Measurements from ENCODE around the gene HOXC9. TPM values are rescaled to one million over a fixed set of nuclear protein-coding genes. Genes with fewer than 3 reads are reported as not detected.

The HOXC9 gene
- total RNA-seq, 1 experiment from 2014 or later, result not detected

- Histone ChIP-seq H2BK12ac (ENCODE audit: insufficient read length, low read depth, low read length) (no peak overlapping the region), H4K91ac (ENCODE audit: insufficient read length, low read depth, low read length) (no peak overlapping the region), H3K23ac (ENCODE audit: insufficient read length, low read depth, low read length) (no peak overlapping the region), H2AFZ (ENCODE audit: low read length) (no peak overlapping the region), H3T11ph (ENCODE audit: low read length) (no peak overlapping the region), H3K27ac (ENCODE audit: insufficient read length, low read depth, low read length) (no peak overlapping the region), H3K18ac (ENCODE audit: insufficient read length, low read depth, low read length) (no peak overlapping the region), H2BK20ac (ENCODE audit: low read depth, low read length, poor library complexity, severe bottlenecking) (no peak overlapping the region), H2BK15ac (ENCODE audit: low read depth, low read length) (no peak overlapping the region), H3K14ac (ENCODE audit: insufficient read depth, low read length) (no peak overlapping the region), H2BK120ac (ENCODE audit: low read depth, low read length, poor library complexity, severe bottlenecking) (no peak overlapping the region), H3K4me2 (ENCODE audit: insufficient read depth, insufficient read length, low read length) (no peak overlapping the region), H2AK5ac (ENCODE audit: insufficient read length, low read length) (no peak overlapping the region), H3K4ac (ENCODE audit: low read depth, low read length) (no peak overlapping the region), H3K56ac (ENCODE audit: insufficient read length, low read depth, low read length) (no peak overlapping the region), H3K9ac (ENCODE audit: extremely low read depth, insufficient read length, low read length) (no peak overlapping the region), H4K5ac (ENCODE audit: insufficient read length, low read depth, low read length) (no peak overlapping the region), H3K79me1 (ENCODE audit: insufficient read depth, low read depth, low read length, poor library complexity, severe bottlenecking) (no peaks in the 10 kb centered on the region), H4K8ac (replicated peaks; ENCODE audit: insufficient read length, low read depth, low read length) (no peak overlapping the region), H3K23me2 (ENCODE audit: insufficient read length, low read depth, low read length, poor library complexity, severe bottlenecking) (no peaks in the 10 kb centered on the region), H3K4me1 (ENCODE audit: insufficient read depth, low read length) (no peaks in the 10 kb centered on the region), H2BK5ac (ENCODE audit: insufficient read length, low read length) (no peak overlapping the region), H3K79me2 (ENCODE audit: insufficient read depth, low read length) (no peaks in the 10 kb centered on the region), H3K9me3 (ENCODE audit: control insufficient read depth, low read depth, low read length) (no peaks in the 10 kb centered on the region), H3K27me3 (ENCODE audit: insufficient read depth, low read length) (peaks cover 97% of the 10 kb centered on the region), H4K20me1 (ENCODE audit: control insufficient read depth, insufficient read depth, insufficient read length) (no peaks in the 10 kb centered on the region)
- Mint-ChIP-seq H3K27ac (no peak overlapping the region), H3K4me3 (peak overlapping the region in 1 of 2 experiments; percentile 56; a peak in 2 of 5 replicates), H3K9me3 (peaks cover 2 to 9% of the 10 kb centered on the region in 2 experiments; a peak in 3 of 5 replicates), H3K36me3 (ENCODE audit: insufficient read depth in 1 of 3, low read depth in 3 of 3) (peaks cover 0 to 7% (median 0%) of the 10 kb centered on the region in 3 experiments; a peak in 2 of 7 replicates), H3K4me1 (peaks cover 17 to 25% of the 10 kb centered on the region in 2 experiments), H3K27me3 (ENCODE audit: low read depth) (peaks cover 99% of the 10 kb centered on the region)
- TF ChIP-seq CTCF (conservative IDR thresholded peaks at IDR 0.05), result no peak
- no peak for DNase-seq
- WGBS (ENCODE audit: extremely low coverage, insufficient read length, low lambda C conversion rate), result no CpG with 5 or more reads among the region's 61 CpGs
Observed at GRCh38 chr12:54033106-54033979, 33.4 kb downstream of the HOXC9 start.
